ENCODE results near the gene RPL21. TPM values are rescaled to one million over a fixed set of nuclear protein-coding genes. Genes with fewer than 3 reads are reported as not detected.
"Not testable (repeated sequence)": the region's sequence is repeated elsewhere in the genome, so short reads cannot be mapped to it uniquely, and the experiment has no call there.

RPL21 gene
- total RNA-seq, 4 donors from 2014 or later, result 336 to 1,611 (median 1,228) TPM

DNA sequence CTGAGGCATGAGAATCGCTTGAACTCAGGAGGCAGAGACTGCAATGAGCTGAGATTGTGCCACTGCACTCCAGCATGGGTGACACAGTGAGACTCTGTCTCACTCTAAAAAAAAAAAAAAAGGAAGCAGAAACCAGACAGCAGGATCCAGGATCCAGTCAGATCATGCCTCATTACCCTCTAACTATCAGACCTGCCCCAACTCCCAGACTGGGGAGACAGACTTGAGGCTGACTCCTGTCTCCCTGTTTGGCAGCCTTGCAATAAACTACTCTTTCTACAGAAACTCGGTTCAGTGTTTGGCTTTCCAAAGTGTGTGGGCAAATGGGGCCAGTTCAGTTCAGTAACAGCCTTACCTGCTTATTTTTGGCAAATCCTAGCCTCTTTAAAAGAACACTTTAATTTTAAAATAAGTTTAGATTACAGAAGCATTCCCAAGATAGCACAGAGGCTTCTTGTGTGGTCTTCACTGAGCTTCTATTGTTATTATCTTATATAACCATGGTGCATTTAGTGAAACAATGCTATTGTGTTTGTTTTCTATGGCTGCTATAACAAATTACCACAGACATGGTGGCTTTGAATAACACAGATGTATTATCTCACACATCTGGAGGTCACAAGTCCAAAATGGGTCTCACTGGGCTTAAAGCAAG lies 37.8 kb downstream of the RPL21 start:
- no peaks in the 10 kb centered on the region for H3K4me1 ChIP-seq
- TF ChIP-seq POLR2A (IDR thresholded peaks at IDR 0.05) (no peak), POLR2AphosphoS5 (IDR thresholded peaks at IDR 0.05) (no peak), CTCF (IDR thresholded peaks at IDR 0.05) (no peak)
- H3K36me3 ChIP-seq, result no peaks in the 10 kb centered on the region
- no peak for ATAC-seq
- 0 to 17% methylated on average over 1 of the region's 2 CpGs for WGBS, 2 donors (ENCODE audit: low coverage in 1 of 2)
- no peaks in the 10 kb centered on the region for H3K27me3 ChIP-seq
- no peak overlapping the region for H3K4me3 ChIP-seq
- H3K27ac ChIP-seq, result no peak overlapping the region
- H3K9me3 ChIP-seq, result no peaks in the 10 kb centered on the region

DNA sequence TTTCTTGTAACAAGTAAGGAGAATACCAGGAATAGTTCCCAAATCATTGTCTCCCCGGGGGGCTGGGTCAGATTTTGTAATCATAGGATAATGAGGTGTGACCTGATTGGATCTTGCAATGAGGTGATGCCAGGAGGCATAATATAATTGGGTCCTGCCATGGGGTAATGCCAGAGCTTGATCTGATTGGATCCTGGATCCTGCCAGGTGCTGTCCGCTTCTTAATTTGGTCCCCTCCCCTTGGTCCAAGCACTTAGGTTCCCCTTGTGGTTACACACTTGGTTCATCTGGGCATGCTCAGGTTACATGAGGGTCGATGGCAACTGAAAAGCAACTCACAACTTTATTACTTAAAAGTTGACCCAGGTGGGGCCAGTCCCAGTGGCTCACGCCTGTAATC lies 39.4 kb downstream of the RPL21 start:
- no peaks in the 10 kb centered on the region for H3K27me3 ChIP-seq
- WGBS, 2 donors (ENCODE audit: low coverage in 1 of 2), result 94 to 96% methylated on average over 2 to 3 of the region's 4 CpGs
- no peak overlapping the region for H3K4me3 ChIP-seq
- H3K9me3 ChIP-seq, result no peaks in the 10 kb centered on the region
- no peaks in the 10 kb centered on the region for H3K36me3 ChIP-seq
- H3K27ac ChIP-seq, result no peak overlapping the region
- no peaks in the 10 kb centered on the region for H3K4me1 ChIP-seq
- no peak for ATAC-seq
- TF ChIP-seq POLR2A (IDR thresholded peaks at IDR 0.05) (no peak), POLR2AphosphoS5 (IDR thresholded peaks at IDR 0.05) (no peak), EP300 (IDR thresholded peaks at IDR 0.05) (no peak), CTCF (IDR thresholded peaks at IDR 0.05) (no peak)

DNA sequence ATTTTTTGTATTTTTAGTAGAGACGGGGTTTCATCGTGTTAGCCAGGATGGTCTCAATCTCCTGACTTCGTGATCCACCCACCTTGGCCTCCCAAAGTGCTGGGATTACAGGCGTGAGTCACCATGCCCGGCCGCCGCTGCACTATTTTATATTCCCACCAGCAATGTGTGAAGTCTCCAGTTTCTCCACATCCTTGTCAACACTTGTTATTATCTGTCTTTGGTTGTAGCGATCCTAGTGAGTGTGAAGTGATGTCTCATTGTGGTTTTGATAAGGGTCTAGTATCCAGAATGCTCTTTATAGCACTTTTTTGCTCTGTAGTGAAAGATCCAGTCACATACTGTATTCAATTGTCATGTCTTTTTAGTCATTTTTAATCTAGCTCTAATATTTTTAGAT lies 40.6 kb downstream of the RPL21 start:
- not testable (repeated sequence) for H3K27me3 ChIP-seq, H3K36me3 ChIP-seq, H3K4me3 ChIP-seq, ATAC-seq, H3K27ac ChIP-seq, H3K4me1 ChIP-seq, H3K9me3 ChIP-seq
- WGBS, 2 donors (ENCODE audit: low coverage in 1 of 2), result 88 to 96% methylated on average over 1 to 7 of the region's 8 CpGs

DNA sequence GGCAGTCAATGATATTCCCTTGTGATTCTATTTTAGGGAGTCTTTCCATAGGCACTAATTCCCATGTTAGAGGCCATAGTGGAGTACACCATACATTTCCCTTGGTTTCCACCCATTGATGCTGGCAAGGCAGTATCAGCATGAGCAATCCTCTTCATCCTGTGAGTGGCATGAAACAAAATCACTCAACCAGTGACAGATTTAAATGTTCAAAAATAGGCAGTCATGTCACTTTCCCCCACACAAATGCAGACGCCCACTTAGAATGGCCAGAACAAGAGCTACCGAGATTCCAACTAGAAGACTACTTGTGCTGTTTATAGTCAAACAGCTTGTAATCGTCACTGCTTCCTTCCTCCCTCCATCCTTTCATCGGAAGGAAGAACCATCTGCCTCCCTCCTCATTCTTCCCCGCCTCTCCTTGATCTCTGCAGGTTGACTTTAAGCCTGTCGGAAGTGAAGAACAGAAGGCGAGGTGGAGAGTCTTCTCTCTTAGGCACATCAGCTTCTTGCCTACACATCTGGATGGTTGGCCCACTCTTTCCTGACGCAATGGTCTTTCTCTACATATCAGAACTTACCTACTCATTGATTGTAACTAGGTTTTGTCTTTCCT lies 41.8 kb downstream of the RPL21 start:
- no peaks in the 10 kb centered on the region for H3K9me3 ChIP-seq
- H3K27ac ChIP-seq, result no peak overlapping the region
- ATAC-seq, result no peak
- no peak overlapping the region for H3K4me3 ChIP-seq
- peaks cover 6% of the 10 kb centered on the region for H3K27me3 ChIP-seq
- no peaks in the 10 kb centered on the region for H3K36me3 ChIP-seq
- 53% methylated on average over 8 of the region's 8 CpGs; no CpG with 5 or more reads in 1 of the 2 donors for WGBS, 2 donors (ENCODE audit: low coverage in 1 of 2)
- no peak for TF ChIP-seq CTCF (IDR thresholded peaks at IDR 0.05)
- TF ChIP-seq EP300 (IDR thresholded peaks at IDR 0.05), result no peak
- no peak for TF ChIP-seq POLR2AphosphoS5 (IDR thresholded peaks at IDR 0.05)
- no peak for TF ChIP-seq POLR2A (IDR thresholded peaks at IDR 0.05)
- H3K4me1 ChIP-seq, result no peaks in the 10 kb centered on the region

GRCh38 chr13:27293873-27294515 lies 42.6 kb downstream of the RPL21 start:
- Histone ChIP-seq H3K36me3 (no peaks in the 10 kb centered on the region), H3K27ac (no peak overlapping the region), H3K4me1 (no peaks in the 10 kb centered on the region), H3K27me3 (peaks cover 6% of the 10 kb centered on the region), H3K4me3 (no peak overlapping the region), H3K9me3 (no peaks in the 10 kb centered on the region)
- WGBS, 2 donors (ENCODE audit: low coverage in 1 of 2), result 59 to 67% methylated on average over 3 to 4 of the region's 4 CpGs
- ATAC-seq, result no peak
- no peak for TF ChIP-seq EP300 (IDR thresholded peaks at IDR 0.05)
- no peak for TF ChIP-seq POLR2AphosphoS5 (IDR thresholded peaks at IDR 0.05)
- TF ChIP-seq CTCF (IDR thresholded peaks at IDR 0.05), result no peak
- TF ChIP-seq POLR2A (IDR thresholded peaks at IDR 0.05), result no peak
